H54 (cell line): ENCODE measurements around the gene ANKRD26.
"Not testable (repeated sequence)": the region's sequence is repeated elsewhere in the genome, so short reads cannot be mapped to it uniquely, and the experiment has no call there.

Experiments used
- DNase-seq: peaks from one replicate; pipeline ENCODE4 v3.0.0; 2011; ENCODE audit warnings: low spot score, mixed read lengths; ENCODE audit not compliant: insufficient read length
- FAIRE-seq: peaks from 3 replicates; lab custom pipeline; 2011; peaks lifted over from hg19 to GRCh38; lab: Jason Lieb, UNC
- POLR2A ChIP-seq: IDR thresholded peaks from 2 replicates; pipeline ENCODE4 v1.6.1; 2011; ENCODE audit warnings: low read depth, mild to moderate bottlenecking, low read length

Gene ANKRD26

GRCh38 chr10:27065084-27065483, 35.2 kb downstream of the ANKRD26 start:
- DNase-seq: no peak
- no peak for TF ChIP-seq POLR2A

DNA sequence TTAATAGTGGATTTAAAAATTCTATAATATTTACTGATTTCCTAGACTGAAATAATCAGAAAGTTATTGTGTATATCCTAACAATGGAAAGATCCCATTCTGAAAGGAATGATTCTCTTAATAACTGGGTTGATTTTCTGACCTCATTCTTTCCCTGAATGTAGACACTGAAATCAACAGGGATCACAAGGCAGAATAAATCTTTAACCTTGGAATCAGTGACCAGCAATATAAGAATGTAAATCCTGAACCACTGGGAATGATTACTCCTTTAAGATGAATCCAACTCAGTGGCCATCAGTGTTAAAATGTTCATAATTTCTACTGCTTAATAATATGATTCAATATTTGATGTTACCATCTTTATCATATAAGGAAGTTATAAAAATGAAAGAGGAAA, 47.6 kb downstream of the ANKRD26 start:
- TF ChIP-seq POLR2A: no peak
- FAIRE-seq: no peak
- no peak for DNase-seq

More at GRCh38 chr10:27065084-27065483, 35.2 kb downstream of the ANKRD26 start:
- no peak for FAIRE-seq

- not testable (repeated sequence) for DNase-seq, FAIRE-seq
These were observed 55.0 kb downstream of the ANKRD26 start for GRCh38 chr10:27045247-27045646.

DNA sequence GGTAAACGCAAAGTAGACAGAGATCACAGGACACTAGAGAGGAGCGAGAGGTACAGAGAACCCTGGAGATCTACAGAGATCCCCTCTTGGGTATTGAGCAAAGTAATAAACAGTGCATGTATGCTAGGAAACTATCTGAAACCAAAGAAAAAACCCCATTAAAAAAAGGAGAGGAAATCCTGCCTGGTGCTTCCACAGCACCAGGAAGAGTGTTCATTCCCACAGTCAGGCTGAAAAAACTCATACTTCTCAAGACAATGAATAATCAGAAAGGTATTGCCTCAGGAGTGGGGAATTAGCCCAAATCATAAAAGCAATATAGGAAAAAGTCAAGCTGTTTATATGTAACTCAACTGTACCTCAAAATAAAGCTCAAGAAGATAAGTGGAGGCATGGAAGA, 59.1 kb downstream of the ANKRD26 start:
- TF ChIP-seq POLR2A: no peak
- DNase-seq (no peak), FAIRE-seq (peak; percentile 20)

DNA sequence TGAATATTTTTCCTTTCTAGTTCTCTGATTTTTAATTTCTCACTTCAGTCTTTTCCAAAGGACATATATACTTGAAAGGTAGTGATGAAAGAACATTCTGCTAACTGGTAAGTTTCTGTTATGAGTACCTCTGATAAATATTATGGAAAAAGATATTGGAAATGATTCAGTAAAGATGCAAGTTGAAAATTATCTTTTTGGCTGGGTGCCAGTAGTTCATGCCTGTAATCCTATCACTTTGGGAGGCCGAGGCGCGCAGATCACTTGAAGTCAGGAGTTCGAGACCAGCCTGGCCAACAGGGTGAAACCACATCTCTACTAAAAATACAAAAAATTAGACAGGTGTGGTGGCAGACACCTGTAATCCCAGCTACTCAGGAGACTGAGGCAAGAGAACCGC, 62.1 kb downstream of the ANKRD26 start:
- DNase-seq (no peak), FAIRE-seq (no peak)
- no peak for TF ChIP-seq POLR2A

DNA sequence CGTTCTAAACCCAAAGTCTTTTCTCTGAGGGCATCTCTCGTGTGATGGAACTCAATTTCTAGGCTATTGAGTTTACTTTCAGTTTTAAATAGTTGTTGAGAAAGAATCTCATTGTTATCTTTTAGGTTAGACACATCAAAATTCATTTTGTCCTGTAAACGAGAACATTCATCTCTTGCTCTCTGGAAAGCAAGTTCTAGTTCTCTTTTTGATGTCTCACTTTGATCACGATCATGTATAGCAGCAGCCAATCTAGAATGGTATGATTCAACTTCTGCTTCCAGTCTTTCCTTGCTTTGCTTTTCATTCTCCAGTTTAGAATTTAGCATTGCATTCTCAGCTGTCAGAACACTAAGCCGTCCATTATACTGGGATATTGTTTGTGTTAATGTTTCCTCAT, 65.1 kb downstream of the ANKRD26 start:
- TF ChIP-seq POLR2A: no peak
- peak; percentile 58 for FAIRE-seq
- no peak for DNase-seq

DNA sequence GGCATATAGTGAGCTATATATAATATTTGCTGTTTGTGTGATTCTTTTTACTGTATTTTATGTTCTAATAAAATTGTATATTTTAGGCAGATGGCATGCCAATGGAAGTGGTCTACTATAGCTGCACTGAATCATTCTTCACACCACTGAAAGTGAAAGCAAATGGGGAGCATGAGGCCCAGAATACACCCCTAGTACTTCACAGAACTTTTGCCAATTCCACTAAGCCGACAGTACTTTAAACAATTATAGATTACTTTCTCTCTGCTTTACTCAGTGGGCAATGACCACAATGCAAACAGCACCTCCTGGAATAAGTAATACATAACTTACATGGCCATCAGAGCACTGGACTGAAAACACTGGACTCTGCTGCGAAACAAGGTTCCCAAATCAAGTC, 70.2 kb downstream of the ANKRD26 start:
- DNase-seq (no peak), FAIRE-seq (no peak)
- no peak for TF ChIP-seq POLR2A

DNA sequence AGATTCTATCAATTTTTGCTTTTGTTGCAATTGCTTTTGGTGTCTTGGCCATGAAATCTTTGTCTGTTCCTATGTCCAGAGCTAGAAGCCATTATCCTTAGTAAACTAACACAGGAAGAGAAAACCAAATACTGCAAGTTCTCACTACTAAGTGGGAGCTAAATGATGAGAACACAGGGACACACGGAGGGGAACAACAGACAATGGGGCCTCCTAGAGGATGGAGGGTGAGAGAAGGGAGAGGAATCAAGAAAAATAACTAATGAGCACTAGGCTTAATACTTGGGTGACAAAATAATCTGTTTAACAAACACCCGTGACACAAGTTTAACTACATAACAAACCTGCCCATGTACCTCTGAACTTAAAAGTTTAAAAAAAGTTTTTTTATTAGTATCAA, 78.2 kb downstream of the ANKRD26 start:
- DNase-seq (no peak), FAIRE-seq (no peak)
- no peak for TF ChIP-seq POLR2A

DNA sequence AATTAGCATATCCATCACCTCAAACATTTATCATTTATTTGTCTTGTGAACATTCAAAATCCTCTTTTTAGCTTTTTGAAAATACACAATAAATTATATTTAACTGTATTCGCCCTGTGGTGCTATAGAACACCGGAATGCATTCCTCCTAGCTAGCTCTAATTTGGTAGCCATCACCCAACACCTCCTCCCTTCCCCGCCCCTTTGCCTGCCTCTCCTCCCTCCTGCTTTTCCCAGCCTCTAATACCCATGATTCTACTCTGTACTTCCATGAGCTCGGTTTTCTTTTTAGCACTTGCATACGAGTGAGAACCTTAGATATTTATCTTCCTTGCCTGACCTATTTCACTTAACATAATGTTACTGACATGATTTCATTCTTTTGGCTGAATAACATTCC, 80.1 kb downstream of the ANKRD26 start:
- no peak for FAIRE-seq
- DNase-seq: no peak
- no peak for TF ChIP-seq POLR2A

DNA sequence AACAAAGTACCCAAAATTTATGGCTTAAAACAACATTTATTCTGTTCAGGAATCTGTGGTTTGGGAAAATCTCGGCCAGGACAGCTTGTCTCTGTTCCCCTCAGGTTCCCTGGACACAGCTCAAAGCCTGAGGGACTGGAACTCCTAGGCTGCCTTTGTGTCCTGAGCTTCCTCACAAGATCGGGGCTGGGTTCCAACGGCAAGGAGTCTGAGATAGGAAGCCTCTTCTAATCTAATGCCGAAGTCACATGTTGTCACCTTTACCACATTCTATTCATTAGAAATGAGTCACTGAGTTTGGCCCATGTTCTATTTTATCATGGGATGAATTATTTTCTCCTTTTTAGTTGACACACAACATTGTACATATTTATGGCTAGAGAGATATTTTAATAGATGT, 80.5 kb downstream of the ANKRD26 start:
- TF ChIP-seq POLR2A: no peak
- FAIRE-seq: no peak
- DNase-seq: no peak

DNA sequence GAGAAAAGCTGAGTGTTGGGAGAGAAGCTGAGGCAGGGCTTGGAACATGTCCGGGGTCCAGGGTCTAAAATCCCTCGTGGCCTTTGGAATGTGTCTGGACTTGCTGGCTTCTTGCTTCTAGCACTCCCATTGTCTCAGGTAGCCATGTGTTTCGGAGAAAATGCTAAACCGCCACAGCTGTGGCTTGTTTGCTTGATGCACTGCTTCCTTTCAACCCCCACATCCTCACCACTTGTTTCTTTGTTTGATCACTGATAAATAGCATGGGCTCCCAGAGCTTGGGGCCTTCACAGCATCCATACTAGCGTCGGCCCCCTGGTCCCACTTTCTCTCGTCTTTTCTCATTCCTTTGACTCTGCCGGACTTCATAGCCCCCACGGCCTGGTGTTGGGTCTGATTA, 102.7 kb downstream of the ANKRD26 start:
- DNase-seq (no peak), FAIRE-seq (no peak)
- TF ChIP-seq POLR2A: no peak

DNA sequence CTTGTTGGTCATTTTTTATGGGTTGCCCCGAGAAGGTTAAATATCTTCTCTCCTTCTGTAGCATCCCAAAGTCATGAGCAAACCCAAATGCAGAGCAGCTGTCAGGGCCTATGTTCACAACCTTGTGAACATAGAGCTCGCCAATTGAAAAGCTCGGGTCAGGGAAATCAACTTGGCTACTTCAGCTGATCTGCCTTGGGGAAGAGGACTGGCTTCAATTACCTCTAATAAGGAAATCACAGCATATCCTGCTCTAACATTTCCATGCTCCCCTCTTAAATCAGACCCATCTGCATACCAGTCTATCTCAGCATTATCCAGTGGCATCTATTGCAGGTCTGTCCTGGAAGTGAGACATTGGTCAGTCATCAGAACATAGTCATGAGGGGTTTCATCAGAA, 105.6 kb downstream of the ANKRD26 start:
- FAIRE-seq: no peak
- no peak for TF ChIP-seq POLR2A

GRCh38 chr10:26987851-26988250, 112.4 kb downstream of the ANKRD26 start:
- DNase-seq: no peak
- TF ChIP-seq POLR2A: no peak
- FAIRE-seq: no peak

More for the DNA sequence above, 105.6 kb downstream of the ANKRD26 start:
- DNase-seq: no peak

- no peak for TF ChIP-seq POLR2A
- DNase-seq: no peak
- no peak for FAIRE-seq
These were observed 117.1 kb downstream of the ANKRD26 start for GRCh38 chr10:26983156-26983555.

- FAIRE-seq (no peak), DNase-seq (no peak)
- no peak for TF ChIP-seq POLR2A
These were observed 118.2 kb downstream of the ANKRD26 start for GRCh38 chr10:26982058-26982457.

DNA sequence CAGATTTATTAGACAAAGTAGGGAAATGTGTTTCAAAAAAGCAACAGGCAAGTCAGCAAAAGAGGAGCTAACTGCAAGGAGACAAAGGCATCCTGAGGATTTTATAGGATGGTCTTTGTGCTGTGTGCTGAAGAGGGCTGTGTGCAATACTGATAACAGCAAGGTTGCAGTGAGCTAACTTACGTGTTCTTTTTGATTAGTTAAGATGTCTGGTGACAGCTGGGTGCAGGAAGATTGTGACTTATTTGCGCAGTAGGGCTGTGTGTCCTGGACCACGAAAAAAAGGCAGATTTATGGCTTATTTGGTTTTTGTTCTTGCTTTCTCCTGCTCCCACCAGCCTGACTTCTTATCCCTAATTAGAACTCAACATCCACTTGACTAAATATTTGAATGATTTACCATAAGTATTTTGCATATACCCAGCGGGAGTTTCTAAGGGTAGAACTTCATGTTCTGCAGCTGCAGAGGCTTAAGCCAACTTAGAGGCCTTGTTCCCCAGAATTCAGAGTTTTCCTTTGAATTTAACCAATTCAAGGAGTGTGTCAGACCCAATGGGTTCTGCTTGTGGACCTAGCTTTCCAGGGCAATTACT, 119.0 kb downstream of the ANKRD26 start:
- FAIRE-seq: no peak
- no peak for DNase-seq
- TF ChIP-seq POLR2A: no peak

DNA sequence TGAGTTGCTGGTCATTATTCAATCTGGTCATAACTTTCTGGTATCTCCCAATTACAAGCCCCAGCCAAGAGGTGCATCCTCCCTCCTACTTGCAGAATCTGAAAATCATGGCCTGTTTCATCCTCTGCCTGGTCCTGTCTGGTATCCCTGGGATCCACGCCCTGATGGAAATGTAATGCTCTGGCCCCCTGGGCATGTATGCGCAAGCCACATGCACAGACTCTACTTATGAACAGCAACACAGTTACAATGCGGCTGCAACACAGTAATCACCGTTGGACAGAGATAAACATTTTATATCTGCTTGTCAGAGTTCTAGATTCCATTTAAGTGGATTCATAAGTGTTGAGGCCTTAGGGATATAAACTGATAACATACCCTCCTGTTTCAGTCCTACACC, 121.8 kb downstream of the ANKRD26 start:
- no peak for TF ChIP-seq POLR2A
- no peak for DNase-seq
- no peak for FAIRE-seq
